HG02870 (cell line): ENCODE measurements around the gene CLEC16A.

Source experiments
- ATAC-seq: cut with Tn5 transposase; IDR thresholded peaks from one replicate; pipeline ENCODE4 v1.9.1; 2021; ENCODE audit warnings: mild to moderate bottlenecking, moderate library complexity; ENCODE audit not compliant: unreplicated experiment

The CLEC16A gene

GRCh38 chr16:11056090-11056992, 112.0 kb downstream of the CLEC16A start:
- ATAC-seq, result no peak

- no peak for ATAC-seq
Measured at GRCh38 chr16:11056993-11057649, 112.8 kb downstream of the CLEC16A start.

DNA sequence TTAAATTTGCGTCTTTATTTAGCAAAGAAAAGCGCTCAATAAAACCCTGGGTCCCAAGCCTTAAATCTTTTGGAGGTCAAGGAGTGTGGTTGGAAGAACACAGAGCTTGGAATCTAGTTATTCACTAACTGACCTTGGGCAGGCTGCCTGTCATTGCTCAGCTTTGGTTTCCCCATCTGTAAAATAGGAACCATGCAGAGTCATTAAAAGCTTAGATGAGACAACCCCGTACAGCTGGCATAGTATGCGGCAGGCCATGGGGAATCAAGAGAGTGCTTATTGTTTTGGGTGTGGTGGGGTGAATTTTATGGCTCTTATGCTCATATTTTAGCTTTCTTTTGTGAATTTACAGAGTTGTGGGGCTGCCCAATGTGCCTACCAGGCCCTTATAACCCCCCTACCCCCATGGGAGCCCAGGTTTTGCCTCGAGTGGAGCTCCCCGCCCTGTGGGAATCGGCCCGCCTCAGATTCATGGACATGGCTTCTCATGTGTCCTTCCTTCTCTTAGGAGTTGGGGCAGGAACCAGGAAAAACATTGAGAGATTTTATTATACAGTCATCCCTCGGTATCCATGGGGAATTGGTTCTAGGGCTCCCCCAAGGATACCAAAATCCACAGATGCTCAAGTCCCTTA, 113.5 kb downstream of the CLEC16A start:
- no peak for ATAC-seq

- ATAC-seq, result no peak
Measured at GRCh38 chr16:11058832-11059231, 114.5 kb downstream of the CLEC16A start.

- no peak for ATAC-seq
Measured at GRCh38 chr16:11059588-11059987, 115.2 kb downstream of the CLEC16A start.

- no peak for ATAC-seq
Measured at GRCh38 chr16:11060364-11060763, 116.0 kb downstream of the CLEC16A start.

DNA sequence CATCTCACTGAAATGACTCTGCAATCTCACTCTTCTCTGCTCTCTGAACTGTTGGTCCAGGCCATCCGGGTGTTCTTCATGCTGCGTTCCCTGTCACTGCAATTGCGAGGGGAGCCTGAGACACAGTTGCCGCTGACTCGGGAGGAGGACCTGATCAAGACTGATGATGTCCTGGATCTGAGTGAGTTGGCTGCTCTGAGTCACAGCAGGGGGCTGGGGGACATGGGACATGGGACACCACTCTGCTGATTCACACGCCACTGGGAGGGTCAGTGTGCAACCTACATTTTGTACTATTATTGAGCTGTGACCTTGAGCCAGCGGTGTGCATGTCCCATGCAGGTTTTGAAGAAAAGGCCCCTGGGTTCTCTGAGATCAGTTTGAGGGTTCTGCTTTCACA, 116.5 kb downstream of the CLEC16A start:
- ATAC-seq, result no peak

- no peak for ATAC-seq
Measured at GRCh38 chr16:11061629-11062270, 117.4 kb downstream of the CLEC16A start.

DNA sequence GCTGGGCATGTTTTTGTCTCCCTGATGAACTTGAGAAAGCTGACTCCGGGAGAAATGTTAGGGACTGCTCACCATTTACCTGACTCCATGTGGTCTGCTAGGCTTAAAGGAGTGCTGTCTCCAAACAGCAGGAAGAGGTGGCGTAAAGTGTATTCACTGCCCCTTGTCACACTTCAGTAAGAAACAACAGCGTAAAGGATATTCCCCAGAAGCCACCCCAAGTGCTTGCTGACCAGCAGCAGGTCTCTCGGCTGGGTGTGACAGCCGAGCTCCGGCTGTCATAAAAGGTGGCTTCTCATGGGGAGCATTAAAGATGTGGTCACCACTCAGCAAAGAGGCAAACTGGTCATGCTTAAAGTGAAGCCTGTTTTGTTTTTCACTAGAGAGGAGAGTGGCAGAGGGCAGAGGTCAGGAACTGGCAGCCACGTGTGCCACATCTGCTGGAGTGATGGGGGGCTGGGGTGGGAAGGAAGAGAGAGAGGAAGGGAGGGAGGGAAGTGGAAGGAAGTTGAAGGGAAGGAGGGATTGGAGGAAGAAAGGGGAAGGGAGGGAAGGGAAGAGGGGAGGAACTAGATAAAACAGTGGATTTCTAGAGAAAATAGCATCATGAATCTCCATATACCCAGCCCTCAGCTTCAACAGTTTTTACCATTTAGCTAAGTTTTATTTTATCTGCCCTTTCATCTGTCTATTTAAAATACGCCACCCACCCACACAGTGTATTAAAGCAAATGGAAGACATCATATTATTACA, 119.3 kb downstream of the CLEC16A start:
- ATAC-seq, result no peak

DNA sequence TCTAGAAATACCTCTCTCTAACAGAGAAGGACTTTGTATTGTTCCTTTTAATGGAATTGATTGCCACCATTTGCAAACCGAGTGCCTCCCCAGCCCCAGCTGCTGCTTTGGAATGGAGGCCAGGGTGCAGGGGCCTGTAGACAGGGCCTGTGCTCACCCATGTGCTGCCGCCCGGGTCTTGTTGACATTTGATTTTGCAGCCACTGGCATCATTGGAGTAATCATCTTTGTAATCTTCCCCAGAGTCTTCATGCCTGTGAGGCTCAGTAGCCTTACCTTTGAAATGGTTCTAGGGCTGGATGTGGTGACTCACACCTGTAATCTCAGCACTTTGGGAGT, 119.8 kb downstream of the CLEC16A start:
- no peak for ATAC-seq

DNA sequence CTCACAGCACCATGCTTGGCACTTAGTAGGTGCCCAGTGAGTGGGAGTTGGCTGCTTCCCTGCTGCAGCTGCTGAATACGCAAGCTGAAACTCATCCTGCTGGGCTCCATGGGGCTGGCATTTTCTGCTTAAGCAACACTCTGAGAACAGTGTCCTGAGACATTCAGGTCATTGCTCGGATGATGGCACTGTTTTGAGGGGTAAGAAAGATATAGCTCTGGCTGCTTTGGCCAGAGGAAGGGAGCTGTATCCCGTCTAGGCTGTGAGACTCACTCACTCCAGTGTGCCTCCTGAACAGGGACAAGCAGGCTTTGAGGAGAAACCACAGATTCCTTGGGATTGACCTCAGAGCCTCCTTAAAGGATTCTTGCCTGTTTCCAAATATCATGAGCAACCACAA, 120.5 kb downstream of the CLEC16A start:
- no peak for ATAC-seq

- ATAC-seq, result no peak
Measured at GRCh38 chr16:11066261-11066870, 122.0 kb downstream of the CLEC16A start.

GRCh38 chr16:11067266-11067665, 122.9 kb downstream of the CLEC16A start:
- ATAC-seq, result no peak

GRCh38 chr16:11067697-11068141, 123.4 kb downstream of the CLEC16A start:
- no peak for ATAC-seq

DNA sequence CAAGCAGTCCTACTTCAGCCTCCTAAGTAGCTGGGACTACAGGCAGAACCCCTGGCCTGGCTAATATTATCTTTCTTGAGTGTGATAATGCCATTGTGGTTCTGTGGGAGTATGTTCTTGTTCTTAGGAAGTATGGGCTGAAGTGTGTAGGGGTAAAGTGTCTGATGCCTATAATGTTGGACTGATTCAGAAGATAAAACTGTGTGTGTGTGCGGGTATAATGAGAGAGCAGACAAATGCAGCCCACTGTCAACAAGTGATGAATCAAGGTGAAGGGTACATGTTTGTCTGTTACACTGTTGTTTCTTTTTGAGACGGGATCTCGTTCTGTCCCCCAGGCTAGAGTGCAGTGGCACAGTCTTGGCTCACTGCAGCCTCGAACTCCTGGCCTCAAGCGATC, 127.5 kb downstream of the CLEC16A start:
- ATAC-seq, result no peak

- no peak for ATAC-seq
Measured at GRCh38 chr16:11072420-11073153, 128.2 kb downstream of the CLEC16A start.

GRCh38 chr16:11073407-11073999, 129.1 kb downstream of the CLEC16A start:
- no peak for ATAC-seq

GRCh38 chr16:11074131-11074530, 129.8 kb downstream of the CLEC16A start:
- ATAC-seq, result no peak

DNA sequence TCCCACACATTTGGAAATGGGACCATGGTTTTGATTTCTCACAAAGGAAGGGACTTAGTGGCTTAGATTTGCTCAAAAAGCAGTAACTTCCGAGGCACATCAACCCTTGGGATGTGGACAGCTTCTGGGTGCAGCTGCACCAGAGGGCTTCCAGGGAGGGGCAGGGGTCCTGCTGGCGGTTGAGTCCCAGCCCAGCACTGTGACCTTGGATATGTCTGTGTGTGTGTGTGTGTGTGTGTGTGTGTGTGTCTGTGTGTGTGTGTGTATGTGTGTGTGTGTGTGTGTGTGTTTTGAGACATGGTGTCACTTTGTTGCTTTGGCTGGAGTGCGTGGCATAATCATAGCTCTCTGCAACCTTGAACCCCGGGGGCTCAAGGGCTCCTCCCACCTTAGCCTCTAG, 130.8 kb downstream of the CLEC16A start:
- ATAC-seq, result no peak
